HEK293 (cell line): ENCODE data around the gene ERI3.

Experiments
- ZNF138 ChIP-seq: fragments of 450-650 bp; formaldehyde crosslinking; IDR thresholded peaks from 2 replicates; pipeline ENCODE4 v1.5.1; 2016; ENCODE audit warnings: missing biosample characterization, missing genetic modification characterization, borderline replicate concordance
- ZNF174 ChIP-seq: fragments of 450-650 bp; formaldehyde crosslinking; IDR thresholded peaks from 2 replicates; pipeline ENCODE4 v1.5.0; 2017; ENCODE audit warnings: missing biosample characterization, mild to moderate bottlenecking, missing genetic modification characterization
- TF ChIP-seq, protein P1 (sequence below): fragments of 450-650 bp; formaldehyde crosslinking; conservative IDR thresholded peaks from 2 replicates; pipeline ENCODE4 v1.5.1; 2016; ENCODE audit warnings: low read depth, missing biosample characterization, missing genetic modification characterization
- TF ChIP-seq, protein P2 (sequence below): fragments of 450-650 bp; formaldehyde crosslinking; IDR thresholded peaks from 2 replicates; pipeline ENCODE4 v1.5.1; 2016; ENCODE audit warnings: missing biosample characterization, missing genetic modification characterization
- TF ChIP-seq, protein P3 (sequence below): fragments of 450-650 bp; formaldehyde crosslinking; IDR thresholded peaks from 2 replicates; pipeline ENCODE4 v1.5.1; 2016; ENCODE audit warnings: missing biosample characterization, missing genetic modification characterization, low read depth
- TF ChIP-seq, protein P4 (sequence below): fragments of 450-650 bp; formaldehyde crosslinking; IDR thresholded peaks from 2 replicates; pipeline ENCODE4 v1.5.1; 2016; ENCODE audit warnings: missing biosample characterization, missing genetic modification characterization

DNA sequence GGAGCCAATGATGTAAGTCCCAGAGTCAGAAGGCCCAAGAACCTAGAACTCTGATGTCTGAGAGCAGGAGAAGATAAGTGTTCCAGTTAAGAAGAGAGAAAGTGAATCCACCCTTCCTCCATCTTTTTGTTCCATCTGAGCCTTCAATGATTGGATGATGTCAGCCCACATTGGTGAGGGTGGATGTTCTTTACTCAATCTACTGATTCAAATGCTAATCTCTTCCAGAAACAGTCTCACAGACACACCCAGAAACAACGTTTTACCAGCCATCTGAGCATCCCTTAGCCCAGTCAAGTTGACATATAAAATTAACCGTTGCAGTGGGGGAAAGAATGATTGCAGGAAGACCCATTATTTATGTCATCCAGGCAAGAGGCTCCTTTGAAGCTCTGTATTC is 33.5 kb upstream of the ERI3 start:
- TF ChIP-seq ZNF138 (tag by site-specific recombination) (no peak), ZNF174 (tag by site-specific recombination) (no peak)
- TF ChIP-seq, protein P1, sequence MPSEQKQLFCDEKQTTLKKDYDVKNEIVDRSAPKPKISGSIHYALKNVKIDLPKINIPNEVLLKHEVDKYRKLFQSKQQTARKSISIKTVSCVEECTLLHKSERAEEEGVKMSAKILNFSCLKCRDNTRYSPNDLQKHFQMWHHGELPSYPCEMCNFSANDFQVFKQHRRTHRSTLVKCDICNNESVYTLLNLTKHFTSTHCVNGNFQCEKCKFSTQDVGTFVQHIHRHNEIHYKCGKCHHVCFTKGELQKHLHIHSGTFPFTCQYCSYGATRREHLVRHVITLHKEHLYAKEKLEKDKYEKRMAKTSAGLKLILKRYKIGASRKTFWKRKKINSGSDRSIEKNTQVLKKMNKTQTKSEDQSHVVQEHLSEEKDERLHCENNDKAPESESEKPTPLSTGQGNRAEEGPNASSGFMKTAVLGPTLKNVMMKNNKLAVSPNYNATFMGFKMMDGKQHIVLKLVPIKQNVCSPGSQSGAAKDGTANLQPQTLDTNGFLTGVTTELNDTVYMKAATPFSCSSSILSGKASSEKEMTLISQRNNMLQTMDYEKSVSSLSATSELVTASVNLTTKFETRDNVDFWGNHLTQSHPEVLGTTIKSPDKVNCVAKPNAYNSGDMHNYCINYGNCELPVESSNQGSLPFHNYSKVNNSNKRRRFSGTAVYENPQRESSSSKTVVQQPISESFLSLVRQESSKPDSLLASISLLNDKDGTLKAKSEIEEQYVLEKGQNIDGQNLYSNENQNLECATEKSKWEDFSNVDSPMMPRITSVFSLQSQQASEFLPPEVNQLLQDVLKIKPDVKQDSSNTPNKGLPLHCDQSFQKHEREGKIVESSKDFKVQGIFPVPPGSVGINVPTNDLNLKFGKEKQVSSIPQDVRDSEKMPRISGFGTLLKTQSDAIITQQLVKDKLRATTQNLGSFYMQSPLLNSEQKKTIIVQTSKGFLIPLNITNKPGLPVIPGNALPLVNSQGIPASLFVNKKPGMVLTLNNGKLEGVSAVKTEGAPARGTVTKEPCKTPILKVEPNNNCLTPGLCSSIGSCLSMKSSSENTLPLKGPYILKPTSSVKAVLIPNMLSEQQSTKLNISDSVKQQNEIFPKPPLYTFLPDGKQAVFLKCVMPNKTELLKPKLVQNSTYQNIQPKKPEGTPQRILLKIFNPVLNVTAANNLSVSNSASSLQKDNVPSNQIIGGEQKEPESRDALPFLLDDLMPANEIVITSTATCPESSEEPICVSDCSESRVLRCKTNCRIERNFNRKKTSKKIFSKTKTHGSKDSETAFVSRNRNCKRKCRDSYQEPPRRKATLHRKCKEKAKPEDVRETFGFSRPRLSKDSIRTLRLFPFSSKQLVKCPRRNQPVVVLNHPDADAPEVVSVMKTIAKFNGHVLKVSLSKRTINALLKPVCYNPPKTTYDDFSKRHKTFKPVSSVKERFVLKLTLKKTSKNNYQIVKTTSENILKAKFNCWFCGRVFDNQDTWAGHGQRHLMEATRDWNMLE (tag by site-specific recombination): no peak
- TF ChIP-seq, protein P2, sequence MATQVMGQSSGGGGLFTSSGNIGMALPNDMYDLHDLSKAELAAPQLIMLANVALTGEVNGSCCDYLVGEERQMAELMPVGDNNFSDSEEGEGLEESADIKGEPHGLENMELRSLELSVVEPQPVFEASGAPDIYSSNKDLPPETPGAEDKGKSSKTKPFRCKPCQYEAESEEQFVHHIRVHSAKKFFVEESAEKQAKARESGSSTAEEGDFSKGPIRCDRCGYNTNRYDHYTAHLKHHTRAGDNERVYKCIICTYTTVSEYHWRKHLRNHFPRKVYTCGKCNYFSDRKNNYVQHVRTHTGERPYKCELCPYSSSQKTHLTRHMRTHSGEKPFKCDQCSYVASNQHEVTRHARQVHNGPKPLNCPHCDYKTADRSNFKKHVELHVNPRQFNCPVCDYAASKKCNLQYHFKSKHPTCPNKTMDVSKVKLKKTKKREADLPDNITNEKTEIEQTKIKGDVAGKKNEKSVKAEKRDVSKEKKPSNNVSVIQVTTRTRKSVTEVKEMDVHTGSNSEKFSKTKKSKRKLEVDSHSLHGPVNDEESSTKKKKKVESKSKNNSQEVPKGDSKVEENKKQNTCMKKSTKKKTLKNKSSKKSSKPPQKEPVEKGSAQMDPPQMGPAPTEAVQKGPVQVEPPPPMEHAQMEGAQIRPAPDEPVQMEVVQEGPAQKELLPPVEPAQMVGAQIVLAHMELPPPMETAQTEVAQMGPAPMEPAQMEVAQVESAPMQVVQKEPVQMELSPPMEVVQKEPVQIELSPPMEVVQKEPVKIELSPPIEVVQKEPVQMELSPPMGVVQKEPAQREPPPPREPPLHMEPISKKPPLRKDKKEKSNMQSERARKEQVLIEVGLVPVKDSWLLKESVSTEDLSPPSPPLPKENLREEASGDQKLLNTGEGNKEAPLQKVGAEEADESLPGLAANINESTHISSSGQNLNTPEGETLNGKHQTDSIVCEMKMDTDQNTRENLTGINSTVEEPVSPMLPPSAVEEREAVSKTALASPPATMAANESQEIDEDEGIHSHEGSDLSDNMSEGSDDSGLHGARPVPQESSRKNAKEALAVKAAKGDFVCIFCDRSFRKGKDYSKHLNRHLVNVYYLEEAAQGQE (tag by site-specific recombination): no peak
- TF ChIP-seq, protein P3, sequence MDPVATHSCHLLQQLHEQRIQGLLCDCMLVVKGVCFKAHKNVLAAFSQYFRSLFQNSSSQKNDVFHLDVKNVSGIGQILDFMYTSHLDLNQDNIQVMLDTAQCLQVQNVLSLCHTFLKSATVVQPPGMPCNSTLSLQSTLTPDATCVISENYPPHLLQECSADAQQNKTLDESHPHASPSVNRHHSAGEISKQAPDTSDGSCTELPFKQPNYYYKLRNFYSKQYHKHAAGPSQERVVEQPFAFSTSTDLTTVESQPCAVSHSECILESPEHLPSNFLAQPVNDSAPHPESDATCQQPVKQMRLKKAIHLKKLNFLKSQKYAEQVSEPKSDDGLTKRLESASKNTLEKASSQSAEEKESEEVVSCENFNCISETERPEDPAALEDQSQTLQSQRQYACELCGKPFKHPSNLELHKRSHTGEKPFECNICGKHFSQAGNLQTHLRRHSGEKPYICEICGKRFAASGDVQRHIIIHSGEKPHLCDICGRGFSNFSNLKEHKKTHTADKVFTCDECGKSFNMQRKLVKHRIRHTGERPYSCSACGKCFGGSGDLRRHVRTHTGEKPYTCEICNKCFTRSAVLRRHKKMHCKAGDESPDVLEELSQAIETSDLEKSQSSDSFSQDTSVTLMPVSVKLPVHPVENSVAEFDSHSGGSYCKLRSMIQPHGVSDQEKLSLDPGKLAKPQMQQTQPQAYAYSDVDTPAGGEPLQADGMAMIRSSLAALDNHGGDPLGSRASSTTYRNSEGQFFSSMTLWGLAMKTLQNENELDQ (tag by site-specific recombination): no peak
- TF ChIP-seq, protein P4, sequence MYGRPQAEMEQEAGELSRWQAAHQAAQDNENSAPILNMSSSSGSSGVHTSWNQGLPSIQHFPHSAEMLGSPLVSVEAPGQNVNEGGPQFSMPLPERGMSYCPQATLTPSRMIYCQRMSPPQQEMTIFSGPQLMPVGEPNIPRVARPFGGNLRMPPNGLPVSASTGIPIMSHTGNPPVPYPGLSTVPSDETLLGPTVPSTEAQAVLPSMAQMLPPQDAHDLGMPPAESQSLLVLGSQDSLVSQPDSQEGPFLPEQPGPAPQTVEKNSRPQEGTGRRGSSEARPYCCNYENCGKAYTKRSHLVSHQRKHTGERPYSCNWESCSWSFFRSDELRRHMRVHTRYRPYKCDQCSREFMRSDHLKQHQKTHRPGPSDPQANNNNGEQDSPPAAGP (tag by site-specific recombination): no peak
